OCI-M2 (cell line): ENCODE measurements around the gene GSC2.

Source experiments
- DNase-seq: peaks from one replicate; lab custom pipeline; 2025; ENCODE audit not compliant: unreplicated experiment; lab: John Stamatoyannopoulos, UW

Gene GSC2

GRCh38 chr22:19121631-19122142, 28.4 kb downstream of the GSC2 start:
- no peak for DNase-seq

- DNase-seq: no peak
Observed at GRCh38 chr22:19120829-19121630, 29.1 kb downstream of the GSC2 start.

GRCh38 chr22:19119949-19120348, 30.1 kb downstream of the GSC2 start:
- no peak for DNase-seq

GRCh38 chr22:19118329-19118880, 31.7 kb downstream of the GSC2 start:
- DNase-seq: no peak

GRCh38 chr22:19117111-19117512, 33.0 kb downstream of the GSC2 start:
- no peak for DNase-seq

- DNase-seq: no peak
Observed at GRCh38 chr22:19115628-19116027, 34.5 kb downstream of the GSC2 start.

- no peak for DNase-seq
Observed at GRCh38 chr22:19114984-19115552, 35.0 kb downstream of the GSC2 start.

- DNase-seq: no peak
Observed at GRCh38 chr22:19113429-19113828, 36.7 kb downstream of the GSC2 start.

- no peak for DNase-seq
Observed at GRCh38 chr22:19111584-19111983, 38.5 kb downstream of the GSC2 start.

GRCh38 chr22:19111140-19111539, 39.0 kb downstream of the GSC2 start:
- no peak for DNase-seq

GRCh38 chr22:19110646-19111045, 39.4 kb downstream of the GSC2 start:
- DNase-seq: no peak

- no peak for DNase-seq
Observed at GRCh38 chr22:19110064-19110458, 40.0 kb downstream of the GSC2 start.

GRCh38 chr22:19109198-19110063, 40.7 kb downstream of the GSC2 start:
- DNase-seq: no peak

GRCh38 chr22:19108807-19109197, 41.3 kb downstream of the GSC2 start:
- no peak for DNase-seq

- DNase-seq: no peak
Observed at GRCh38 chr22:19107730-19108074, 42.4 kb downstream of the GSC2 start.

GRCh38 chr22:19106886-19107729, 43.0 kb downstream of the GSC2 start:
- DNase-seq: no peak

GRCh38 chr22:19105867-19106802, 44.0 kb downstream of the GSC2 start:
- no peak for DNase-seq

GRCh38 chr22:19105456-19105855, 44.6 kb downstream of the GSC2 start:
- no peak for DNase-seq
